Measurements from ENCODE around the gene CBX2.

CBX2 gene

GRCh38 chr17:79829004-79829403 lies 51.1 kb downstream of the CBX2 start:
- no peak for DNase-seq (ENCODE audit: low read depth in 2 of 2)

- DNase-seq (ENCODE audit: low read depth in 2 of 2), result no peak
Measured at GRCh38 chr17:79829457-79829856, 51.5 kb downstream of the CBX2 start.

GRCh38 chr17:79830303-79830702 lies 52.4 kb downstream of the CBX2 start:
- DNase-seq (ENCODE audit: low read depth in 2 of 2), result no peak

GRCh38 chr17:79830763-79831264 lies 52.9 kb downstream of the CBX2 start:
- no peak for DNase-seq (ENCODE audit: low read depth in 2 of 2)

- no peak for DNase-seq (ENCODE audit: low read depth in 2 of 2)
Measured at GRCh38 chr17:79831265-79832217, 53.6 kb downstream of the CBX2 start.

- no peak for DNase-seq (ENCODE audit: low read depth in 2 of 2)
Measured at GRCh38 chr17:79832218-79833109, 54.5 kb downstream of the CBX2 start.

GRCh38 chr17:79833110-79833450 lies 55.1 kb downstream of the CBX2 start:
- DNase-seq (ENCODE audit: low read depth in 2 of 2), result no peak

- DNase-seq (ENCODE audit: low read depth in 2 of 2), result no peak
Measured at GRCh38 chr17:79833744-79834564, 56.0 kb downstream of the CBX2 start.

GRCh38 chr17:79834565-79835469 lies 56.9 kb downstream of the CBX2 start:
- DNase-seq (ENCODE audit: low read depth in 2 of 2), result no peak

- no peak for DNase-seq (ENCODE audit: low read depth in 2 of 2)
Measured at GRCh38 chr17:79835470-79835899, 57.5 kb downstream of the CBX2 start.

GRCh38 chr17:79835953-79836509 lies 58.1 kb downstream of the CBX2 start:
- no peak for DNase-seq (ENCODE audit: low read depth in 2 of 2)

- no peak for DNase-seq (ENCODE audit: low read depth in 2 of 2)
Measured at GRCh38 chr17:79836510-79836971, 58.6 kb downstream of the CBX2 start.

- DNase-seq (ENCODE audit: low read depth in 2 of 2), result no peak
Measured at GRCh38 chr17:79836972-79837887, 59.3 kb downstream of the CBX2 start.

Measured in stimulated activated CD4-positive, alpha-beta T cell treated with anti-CD3 and anti-CD28 coated beads, Interleukin-4, amount 100 ng/mL, for 48 hours (primary cell).